PC-9 (cell line): Measurements from ENCODE around the gene CBFB. TPM values are rescaled to one million over a fixed set of nuclear protein-coding genes. Genes with fewer than 3 reads are reported as not detected.
A peak's percentile ranks its signal among the peaks of the same experiment; 100 is the strongest.

ENCODE experiments used
- BruUV-seq: library from RNA; stranded (reverse); fragments of 400-500 nt; replicated peaks from 2 replicates; lab custom pipeline; 2021; lab: Mats Ljungman, UMichigan
- CTCF ChIA-PET: fragments of 300-600 bp; sonication (Branson Sonifier 250); formaldehyde crosslinking; loops from one replicate; lab custom pipeline; 2022; ENCODE audit warnings: antibody characterized with exemption; lab: Charles Lee
- POLR2A ChIA-PET: fragments of 300-600 bp; sonication (Branson Sonifier 250); formaldehyde crosslinking; loops from one replicate; lab custom pipeline; 2022; ENCODE audit warnings: antibody characterized with exemption; ENCODE audit not compliant: unreplicated experiment; lab: Charles Lee
- DNase-seq, 2 experiments: peaks; one replicate each; pipeline versions ENCODE4 v3.0.0 to v3.0.0-alpha.2; 2015 to 2022; ENCODE audit warnings: mixed read lengths in 1 of 2
- H2AFZ ChIP-seq: fragments of 200-600 bp; sonication (generic); 2 replicates; pipeline ENCODE4 v1.8.1; 2017; ENCODE audit warnings: antibody characterized with exemption
- H3F3A ChIP-seq: fragments of 200-600 bp; sonication (generic); 2 replicates; pipeline ENCODE4 v1.8.1; 2017; ENCODE audit warnings: antibody characterized with exemption, mild to moderate bottlenecking, low read depth; ENCODE audit not compliant: insufficient read depth
- H3K27ac ChIP-seq: fragments of 200-600 bp; sonication (generic); 2 replicates; pipeline ENCODE4 v1.6.1; 2016; ENCODE audit warnings: mixed run types
- H3K27me3 ChIP-seq: fragments of 200-600 bp; sonication (generic); 2 replicates; pipeline ENCODE4 v1.6.1; 2016; ENCODE audit warnings: low read depth, mixed run types; ENCODE audit not compliant: insufficient read depth
- H3K36me3 ChIP-seq: fragments of 200-600 bp; sonication (generic); 2 replicates; pipeline ENCODE4 v1.6.1; 2016; ENCODE audit warnings: low read depth, mixed run types
- H3K4me1 ChIP-seq: fragments of 200-600 bp; sonication (generic); replicated peaks from 2 replicates; pipeline ENCODE4 v1.6.1; 2016; ENCODE audit warnings: mixed run types; ENCODE audit not compliant: insufficient read depth
- H3K4me2 ChIP-seq: fragments of 200-600 bp; sonication (generic); 2 replicates; pipeline ENCODE4 v1.6.1; 2017; ENCODE audit warnings: mixed run types
- H3K4me3 ChIP-seq: fragments of 200-600 bp; sonication (generic); 2 replicates; pipeline ENCODE4 v1.6.1; 2016; ENCODE audit warnings: mixed run types
- H3K79me2 ChIP-seq: fragments of 200-600 bp; sonication (generic); 2 replicates; pipeline ENCODE4 v1.6.1; 2017; ENCODE audit warnings: low read depth, mixed run types
- H3K9me2 ChIP-seq: fragments of 200-600 bp; sonication (generic); 2 replicates; pipeline ENCODE4 v1.8.1; 2017; ENCODE audit warnings: mild to moderate bottlenecking; ENCODE audit not compliant: insufficient read depth
- H3K9me3 ChIP-seq: fragments of 200-600 bp; sonication (generic); 2 replicates; pipeline ENCODE4 v1.8.1; 2016; ENCODE audit warnings: low read depth; ENCODE audit not compliant: insufficient read depth
- H4K20me1 ChIP-seq: fragments of 200-600 bp; sonication (generic); 2 replicates; pipeline ENCODE4 v1.8.1; 2017; ENCODE audit not compliant: insufficient read depth
- CTCF ChIP-seq: fragments of 200-600 bp; sonication (generic); conservative IDR thresholded peaks from 2 replicates; pipeline ENCODE4 v1.6.1; 2017; ENCODE audit warnings: mixed run types, antibody characterized with exemption, mild to moderate bottlenecking, moderate library complexity
- EZH2 ChIP-seq: fragments of 200-600 bp; sonication (generic); IDR thresholded peaks from 2 replicates; pipeline ENCODE4 v1.8.0; 2017; ENCODE audit warnings: antibody characterized with exemption, low read depth
- intact Hi-C: fragments of 100-400 bp; cut with micrococcal nuclease; formaldehyde crosslinking; loops from one replicate; pipeline ENCODE4 v1.10.0; 2022; ENCODE audit not compliant: unreplicated experiment
- total RNA-seq: library from RNA; stranded (reverse); gene quantifications from 2 replicates; pipeline ENCODE4 v1.2.3, GENCODE V29; 2021

CBFB gene
- total RNA-seq, 1 experiment from 2014 or later = 63.3 TPM

- no peaks in the 10 kb centered on the region for H3K9me2 ChIP-seq
- H3K36me3 ChIP-seq = no peaks in the 10 kb centered on the region
- DNase-seq = no peak
- H2AFZ ChIP-seq = no peak overlapping the region
- no peak overlapping the region for H3K27ac ChIP-seq
- H4K20me1 ChIP-seq = no peaks in the 10 kb centered on the region
- H3K79me2 ChIP-seq = no peaks in the 10 kb centered on the region
- no peak overlapping the region for H3K4me2 ChIP-seq
- TF ChIP-seq CTCF (no peak), EZH2 (no peak)
- H3F3A ChIP-seq = peaks cover 24% of the 10 kb centered on the region
- POLR2A ChIA-PET = no interaction called here
- intact Hi-C loops = no loop called here
- H3K4me3 ChIP-seq = no peak overlapping the region
- H3K9me3 ChIP-seq = no peaks in the 10 kb centered on the region
- BruUV-seq = no TSS peak
- H3K4me1 ChIP-seq = no peaks in the 10 kb centered on the region
- no peaks in the 10 kb centered on the region for H3K27me3 ChIP-seq
- CTCF ChIA-PET = no interaction called here
Observed at GRCh38 chr16:67148656-67149275, 119.8 kb downstream of the CBFB start.

GRCh38 chr16:67149276-67150046 lies 120.5 kb downstream of the CBFB start:
- no peaks in the 10 kb centered on the region for H3K36me3 ChIP-seq
- no peak overlapping the region for H3K4me3 ChIP-seq
- no peaks in the 10 kb centered on the region for H3K79me2 ChIP-seq
- no peak overlapping the region for H3K4me2 ChIP-seq
- TF ChIP-seq EZH2 = no peak
- no peak for TF ChIP-seq CTCF
- H3K27ac ChIP-seq = no peak overlapping the region
- CTCF ChIA-PET = no interaction called here
- H3K27me3 ChIP-seq = no peaks in the 10 kb centered on the region
- H3K4me1 ChIP-seq = no peaks in the 10 kb centered on the region
- H2AFZ ChIP-seq = no peak overlapping the region
- intact Hi-C loops = loop anchor here (2.0 kb wide), 1 partner anchor 49 kb away; the partner anchor contains the start of gene ELMO3
- 0 out of 2 replicates have a peak, but pooled peaks cover 3% of the 10 kb centered on the region for H4K20me1 ChIP-seq
- DNase-seq = no peak
- POLR2A ChIA-PET = no interaction called here
- TSS peak; percentile 16 for BruUV-seq
- H3F3A ChIP-seq = peaks cover 24% of the 10 kb centered on the region
- H3K9me2 ChIP-seq = no peaks in the 10 kb centered on the region
- no peaks in the 10 kb centered on the region for H3K9me3 ChIP-seq

GRCh38 chr16:67150047-67150832 lies 121.3 kb downstream of the CBFB start:
- no peak for DNase-seq
- Histone ChIP-seq H3K27me3 (no peaks in the 10 kb centered on the region), H3K27ac (no peak overlapping the region), H3F3A (peaks cover 24% of the 10 kb centered on the region), H3K9me3 (no peaks in the 10 kb centered on the region), H3K4me2 (peak overlapping the region; percentile 80), H3K36me3 (no peaks in the 10 kb centered on the region), H3K4me1 (no peaks in the 10 kb centered on the region), H3K9me2 (no peaks in the 10 kb centered on the region), H2AFZ (peak overlapping the region; percentile 72), H3K4me3 (peak overlapping the region; percentile 57; the same call in 1 of the 2 replicates), H4K20me1 (0 out of 2 replicates have a peak, but pooled peaks cover 3% of the 10 kb centered on the region), H3K79me2 (no peaks in the 10 kb centered on the region)
- ChIA-PET POLR2A (no interaction called here), CTCF (no interaction called here)
- no TSS peak for BruUV-seq
- TF ChIP-seq CTCF (no peak), EZH2 (no peak)
- intact Hi-C loops = loop anchor here (2.0 kb wide), 1 partner anchor 49 kb away; the partner anchor contains the start of gene ELMO3
